ENCODE data around the gene OR2B3. TPM values are rescaled to one million over a fixed set of nuclear protein-coding genes. Genes with fewer than 3 reads are reported as not detected.

The OR2B3 gene
- total RNA-seq, 1 donor from 2014 or later = not detected

DNA sequence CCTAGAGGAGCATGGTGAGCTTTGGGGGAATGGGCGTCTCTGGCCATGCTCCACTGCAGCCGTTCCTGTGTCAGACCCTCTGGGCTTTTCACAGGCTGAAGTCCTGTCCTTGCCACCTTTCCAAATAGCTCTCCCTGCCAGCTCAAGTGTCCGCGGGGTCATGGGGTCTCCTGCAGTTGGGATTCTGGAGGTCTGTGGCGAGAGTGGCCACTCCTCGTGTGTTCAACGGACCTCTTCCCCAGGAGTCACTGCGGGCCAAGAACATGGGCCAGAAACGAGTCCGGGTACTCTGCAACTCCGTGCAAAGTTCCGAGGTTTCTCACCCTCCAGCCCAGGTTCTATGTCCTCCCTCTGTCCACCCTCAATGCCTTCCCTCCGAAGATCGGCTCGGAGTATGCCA lies 4.7 kb downstream of the OR2B3 start:
- Mint-ChIP-seq H3K4me3 (ENCODE audit: unreplicated experiment) (no peak overlapping the region), H3K27me3 (ENCODE audit: unreplicated experiment) (peaks cover 1% of the 10 kb centered on the region), H3K36me3 (ENCODE audit: low read depth, unreplicated experiment) (no peaks in the 10 kb centered on the region)

DNA sequence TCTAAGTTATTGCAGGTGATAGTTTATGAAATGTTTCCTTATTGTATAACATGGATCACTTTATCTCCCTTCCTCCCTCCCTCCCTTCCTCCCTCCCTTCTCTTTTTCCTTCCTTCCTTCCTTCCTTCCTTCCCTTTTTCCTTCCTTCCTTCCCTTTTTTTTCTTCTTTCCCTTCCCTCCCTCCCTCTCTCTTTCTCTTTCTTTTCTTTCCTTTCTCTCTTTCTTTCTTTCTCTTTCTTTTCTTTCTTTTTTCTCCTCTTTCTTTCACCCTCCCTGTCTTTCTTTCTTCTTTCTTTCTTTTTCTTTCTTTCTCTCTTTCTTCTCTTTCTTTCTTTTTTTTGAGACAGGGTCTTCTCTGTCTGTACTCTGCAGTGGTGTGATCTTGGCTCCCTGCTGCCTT lies 5.8 kb downstream of the OR2B3 start:
- Mint-ChIP-seq H3K27me3 (ENCODE audit: unreplicated experiment) (peaks cover 1% of the 10 kb centered on the region), H3K36me3 (ENCODE audit: low read depth, unreplicated experiment) (no peaks in the 10 kb centered on the region), H3K27ac (ENCODE audit: unreplicated experiment) (no peak overlapping the region), H3K9me3 (ENCODE audit: unreplicated experiment) (no peaks in the 10 kb centered on the region), H3K4me1 (ENCODE audit: unreplicated experiment) (no peaks in the 10 kb centered on the region), H3K4me3 (ENCODE audit: unreplicated experiment) (no peak overlapping the region)
- DNase-seq (ENCODE audit: low spot score) = no peak
- TF ChIP-seq, protein P1, sequence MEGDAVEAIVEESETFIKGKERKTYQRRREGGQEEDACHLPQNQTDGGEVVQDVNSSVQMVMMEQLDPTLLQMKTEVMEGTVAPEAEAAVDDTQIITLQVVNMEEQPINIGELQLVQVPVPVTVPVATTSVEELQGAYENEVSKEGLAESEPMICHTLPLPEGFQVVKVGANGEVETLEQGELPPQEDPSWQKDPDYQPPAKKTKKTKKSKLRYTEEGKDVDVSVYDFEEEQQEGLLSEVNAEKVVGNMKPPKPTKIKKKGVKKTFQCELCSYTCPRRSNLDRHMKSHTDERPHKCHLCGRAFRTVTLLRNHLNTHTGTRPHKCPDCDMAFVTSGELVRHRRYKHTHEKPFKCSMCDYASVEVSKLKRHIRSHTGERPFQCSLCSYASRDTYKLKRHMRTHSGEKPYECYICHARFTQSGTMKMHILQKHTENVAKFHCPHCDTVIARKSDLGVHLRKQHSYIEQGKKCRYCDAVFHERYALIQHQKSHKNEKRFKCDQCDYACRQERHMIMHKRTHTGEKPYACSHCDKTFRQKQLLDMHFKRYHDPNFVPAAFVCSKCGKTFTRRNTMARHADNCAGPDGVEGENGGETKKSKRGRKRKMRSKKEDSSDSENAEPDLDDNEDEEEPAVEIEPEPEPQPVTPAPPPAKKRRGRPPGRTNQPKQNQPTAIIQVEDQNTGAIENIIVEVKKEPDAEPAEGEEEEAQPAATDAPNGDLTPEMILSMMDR (IDR thresholded peaks at IDR 0.05; ENCODE audit: unreplicated experiment) = no peak

More for the DNA sequence above, 4.7 kb downstream of the OR2B3 start:
- TF ChIP-seq, protein P1 (IDR thresholded peaks at IDR 0.05; ENCODE audit: unreplicated experiment) = no peak
- DNase-seq (ENCODE audit: low spot score) = no peak
- no peaks in the 10 kb centered on the region for H3K4me1 Mint-ChIP-seq (ENCODE audit: unreplicated experiment)
- no peak overlapping the region for H3K27ac Mint-ChIP-seq (ENCODE audit: unreplicated experiment)
- H3K9me3 Mint-ChIP-seq (ENCODE audit: unreplicated experiment) = no peaks in the 10 kb centered on the region

DNA sequence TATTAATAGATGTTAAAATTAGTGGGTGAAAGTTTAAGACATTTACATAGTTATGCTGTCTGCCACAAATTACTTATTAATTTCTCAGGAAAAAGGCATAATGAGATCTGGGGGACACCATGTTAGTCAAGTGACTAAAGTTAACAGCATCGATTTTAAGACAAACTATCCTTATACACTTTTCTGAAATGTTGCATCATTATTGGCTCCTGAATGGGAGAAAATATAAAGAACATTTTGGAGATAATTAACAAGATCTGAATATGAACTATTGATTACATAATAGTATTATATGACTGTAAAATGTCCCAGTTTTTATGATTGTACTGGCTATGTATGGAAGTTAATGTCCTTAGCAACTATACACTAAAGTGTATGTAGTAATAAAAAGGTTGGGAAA lies 7.9 kb downstream of the OR2B3 start:
- TF ChIP-seq, protein P1 (IDR thresholded peaks at IDR 0.05; ENCODE audit: unreplicated experiment) = no peak
- H3K4me1 Mint-ChIP-seq (ENCODE audit: unreplicated experiment) = no peaks in the 10 kb centered on the region
- no peak overlapping the region for H3K4me3 Mint-ChIP-seq (ENCODE audit: unreplicated experiment)
- H3K36me3 Mint-ChIP-seq (ENCODE audit: low read depth, unreplicated experiment) = no peaks in the 10 kb centered on the region
- no peak overlapping the region for H3K27ac Mint-ChIP-seq (ENCODE audit: unreplicated experiment)
- DNase-seq (ENCODE audit: low spot score) = no peak
- peaks cover 1% of the 10 kb centered on the region for H3K27me3 Mint-ChIP-seq (ENCODE audit: unreplicated experiment)
- H3K9me3 Mint-ChIP-seq (ENCODE audit: unreplicated experiment) = no peaks in the 10 kb centered on the region

DNA sequence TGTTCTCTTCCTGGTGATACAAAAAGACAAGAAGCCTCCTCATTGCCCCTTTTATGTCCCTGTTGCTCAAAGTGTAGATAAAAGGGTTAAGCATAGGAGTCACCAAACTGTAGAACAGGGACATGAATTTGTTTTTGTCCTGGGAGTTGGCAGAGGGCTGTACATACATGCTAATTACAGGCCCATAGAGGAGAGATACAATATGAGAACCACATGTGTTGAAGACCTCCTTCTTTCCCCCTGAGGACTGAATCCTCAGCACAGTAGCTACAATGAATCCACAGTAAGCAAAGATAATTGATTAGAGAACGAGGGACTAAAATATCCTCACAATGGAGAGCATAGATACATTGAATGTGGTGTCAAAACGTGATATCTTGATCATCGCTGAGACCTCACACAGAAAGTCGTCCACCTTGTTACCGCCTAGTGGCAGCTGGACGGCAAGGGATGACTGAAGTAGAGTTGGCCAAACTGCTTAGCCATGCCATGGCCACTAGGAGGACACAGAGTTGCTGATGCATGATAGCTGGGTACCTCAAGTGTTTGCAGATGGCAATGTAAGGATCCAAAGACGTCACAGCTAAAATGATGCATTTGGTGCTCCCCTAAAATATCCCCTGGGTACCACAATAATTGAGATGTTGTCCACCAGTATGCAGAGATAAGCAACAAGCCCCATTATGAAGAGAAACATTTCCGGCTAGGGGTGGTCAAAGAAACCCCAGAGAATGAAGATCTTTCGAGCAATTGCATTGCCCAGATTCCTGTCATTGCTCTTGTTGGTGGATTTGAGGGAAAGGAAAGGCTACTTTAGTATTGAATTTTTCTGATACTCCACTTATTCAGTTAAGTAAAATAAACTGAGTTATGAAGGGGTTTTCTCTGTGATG lies 15.0 kb downstream of the OR2B3 start:
- H3K27ac Mint-ChIP-seq (ENCODE audit: unreplicated experiment) = no peak overlapping the region
- H3K9me3 Mint-ChIP-seq (ENCODE audit: unreplicated experiment) = no peaks in the 10 kb centered on the region
- TF ChIP-seq, protein P1 (IDR thresholded peaks at IDR 0.05; ENCODE audit: unreplicated experiment) = peak; percentile 85
- H3K4me1 Mint-ChIP-seq (ENCODE audit: unreplicated experiment) = no peaks in the 10 kb centered on the region
- no peaks in the 10 kb centered on the region for H3K36me3 Mint-ChIP-seq (ENCODE audit: low read depth, unreplicated experiment)
- no peak overlapping the region for H3K4me3 Mint-ChIP-seq (ENCODE audit: unreplicated experiment)
- DNase-seq (ENCODE audit: low spot score) = peak; percentile 52
- H3K27me3 Mint-ChIP-seq (ENCODE audit: unreplicated experiment) = no peaks in the 10 kb centered on the region

DNA sequence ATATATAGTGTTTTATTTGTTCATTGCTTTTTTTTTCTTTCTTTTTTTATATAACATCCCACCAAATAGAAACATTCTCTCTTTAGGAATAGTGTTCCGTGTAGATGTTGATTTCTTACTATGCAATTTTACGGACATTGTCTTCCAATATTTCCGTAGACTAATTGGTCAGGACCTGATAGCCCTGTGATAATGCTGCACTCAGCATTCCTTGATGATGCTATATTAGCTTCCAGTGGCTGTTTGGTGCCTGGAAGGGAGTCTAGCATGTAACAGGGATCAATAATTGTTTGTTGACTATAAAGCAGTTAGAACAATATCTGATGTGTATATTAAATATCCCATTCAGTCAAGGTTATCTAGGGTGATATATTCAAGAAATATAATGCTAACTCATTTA lies 35.4 kb downstream of the OR2B3 start:
- H3K36me3 Mint-ChIP-seq (ENCODE audit: low read depth, unreplicated experiment) = no peaks in the 10 kb centered on the region

More for the DNA sequence above, 35.4 kb downstream of the OR2B3 start:
- no peak for DNase-seq (ENCODE audit: low spot score)
- TF ChIP-seq, protein P1 (IDR thresholded peaks at IDR 0.05; ENCODE audit: unreplicated experiment) = no peak
- Mint-ChIP-seq H3K27ac (ENCODE audit: unreplicated experiment) (no peak overlapping the region), H3K27me3 (ENCODE audit: unreplicated experiment) (no peaks in the 10 kb centered on the region), H3K4me3 (ENCODE audit: unreplicated experiment) (no peak overlapping the region), H3K4me1 (ENCODE audit: unreplicated experiment) (no peaks in the 10 kb centered on the region), H3K9me3 (ENCODE audit: unreplicated experiment) (no peaks in the 10 kb centered on the region)

Measured in endothelial cell (in vitro differentiated cells).